HUES48 (cell line): ENCODE data around the gene TMUB2.
A peak's percentile ranks its signal among the peaks of the same experiment; 100 is the strongest.

Experiments
- H3K27ac ChIP-seq: one replicate; pipeline ENCODE4 v1.7.0; 2013; ENCODE audit warnings: low read depth, low read length, inconsistent platforms
- H3K27me3 ChIP-seq: 2 replicates; pipeline ENCODE4 v1.6.1; 2013; ENCODE audit warnings: mild to moderate bottlenecking, low read length; ENCODE audit not compliant: control insufficient read depth, insufficient read depth
- H3K36me3 ChIP-seq: 2 replicates; pipeline ENCODE4 v1.6.1; 2013; ENCODE audit warnings: low read length; ENCODE audit not compliant: control insufficient read depth, insufficient read depth
- H3K4me1 ChIP-seq: 2 replicates; pipeline ENCODE4 v1.6.1; 2013; ENCODE audit warnings: mild to moderate bottlenecking, low read length; ENCODE audit not compliant: control insufficient read depth, insufficient read depth
- H3K4me3 ChIP-seq: 2 replicates; pipeline ENCODE4 v1.5.1; 2013; ENCODE audit warnings: mild to moderate bottlenecking, low read depth, low read length
- H3K9ac ChIP-seq: 2 replicates; pipeline ENCODE4 v1.6.1; 2013; ENCODE audit warnings: mild to moderate bottlenecking, low read depth, low read length, moderate library complexity
- H3K9me3 ChIP-seq: 2 replicates; pipeline ENCODE4 v1.6.1; 2013; ENCODE audit warnings: low read length; ENCODE audit not compliant: control insufficient read depth, insufficient read depth

TMUB2 gene

GRCh38 chr17:44177640-44178039, 9.1 kb upstream of the TMUB2 start:
- no peak overlapping the region for H3K27ac ChIP-seq
- H3K9ac ChIP-seq: no peak overlapping the region
- no peaks in the 10 kb centered on the region for H3K4me1 ChIP-seq
- peaks cover 37% of the 10 kb centered on the region for H3K36me3 ChIP-seq
- H3K9me3 ChIP-seq: 0 out of 2 replicates have a peak, but pooled peaks cover 4% of the 10 kb centered on the region
- no peaks in the 10 kb centered on the region for H3K27me3 ChIP-seq
- H3K4me3 ChIP-seq: no peak overlapping the region

GRCh38 chr17:44178133-44178532, 8.6 kb upstream of the TMUB2 start:
- Histone ChIP-seq H3K27me3 (no peaks in the 10 kb centered on the region), H3K9me3 (0 out of 2 replicates have a peak, but pooled peaks cover 4% of the 10 kb centered on the region), H3K36me3 (peaks cover 42% of the 10 kb centered on the region), H3K4me3 (no peak overlapping the region), H3K27ac (no peak overlapping the region), H3K9ac (no peak overlapping the region), H3K4me1 (no peaks in the 10 kb centered on the region)

DNA sequence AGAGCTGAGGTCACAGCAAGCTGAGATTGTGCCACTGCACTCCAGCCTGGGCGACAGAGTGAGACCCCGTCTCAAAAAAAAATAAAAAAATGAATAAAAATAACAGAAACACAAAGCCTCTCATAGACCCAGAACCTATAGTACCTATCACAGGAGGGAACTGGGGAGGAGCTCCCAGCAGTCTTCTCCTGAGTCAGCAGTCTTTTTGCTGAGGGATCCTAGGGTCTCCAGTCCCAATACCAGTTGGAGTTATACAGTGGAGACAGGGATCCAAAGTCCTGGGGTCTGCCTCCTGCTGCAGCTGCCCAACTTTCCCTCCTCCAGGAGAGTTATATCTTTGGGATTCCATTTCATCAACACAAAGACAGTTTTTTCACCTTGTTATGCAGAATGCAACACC, 3.7 kb upstream of the TMUB2 start:
- no peaks in the 10 kb centered on the region for H3K4me1 ChIP-seq
- no peak overlapping the region for H3K27ac ChIP-seq
- H3K4me3 ChIP-seq: no peak overlapping the region
- no peaks in the 10 kb centered on the region for H3K27me3 ChIP-seq
- H3K36me3 ChIP-seq: peaks cover 45% of the 10 kb centered on the region
- 0 out of 2 replicates have a peak, but pooled peaks cover 4% of the 10 kb centered on the region for H3K9me3 ChIP-seq
- H3K9ac ChIP-seq: no peak overlapping the region

- 0 out of 2 replicates have a peak, but pooled peaks cover 4% of the 10 kb centered on the region for H3K9me3 ChIP-seq
- no peak overlapping the region for H3K9ac ChIP-seq
- no peaks in the 10 kb centered on the region for H3K4me1 ChIP-seq
- H3K27ac ChIP-seq: no peak overlapping the region
- peaks cover 40% of the 10 kb centered on the region for H3K36me3 ChIP-seq
- no peaks in the 10 kb centered on the region for H3K27me3 ChIP-seq
- no peak overlapping the region for H3K4me3 ChIP-seq
Measured at GRCh38 chr17:44184212-44184810, 2.5 kb upstream of the TMUB2 start.

- H3K4me1 ChIP-seq: peaks cover 14% of the 10 kb centered on the region
- H3K9me3 ChIP-seq: no peaks in the 10 kb centered on the region
- H3K9ac ChIP-seq: peak overlapping the region; percentile 86
- H3K4me3 ChIP-seq: peak overlapping the region; percentile 99
- peaks cover 40% of the 10 kb centered on the region for H3K36me3 ChIP-seq
- peak overlapping the region; percentile 91 for H3K27ac ChIP-seq
- H3K27me3 ChIP-seq: no peaks in the 10 kb centered on the region
Measured at GRCh38 chr17:44187131-44187899, 543 bp downstream of the TMUB2 start.

GRCh38 chr17:44188576-44189403, 2.0 kb downstream of the TMUB2 start:
- Histone ChIP-seq H3K36me3 (peaks cover 41% of the 10 kb centered on the region), H3K4me3 (no peak overlapping the region), H3K9ac (no peak overlapping the region), H3K4me1 (peaks cover 24% of the 10 kb centered on the region), H3K9me3 (no peaks in the 10 kb centered on the region), H3K27me3 (no peaks in the 10 kb centered on the region), H3K27ac (no peak overlapping the region)

DNA sequence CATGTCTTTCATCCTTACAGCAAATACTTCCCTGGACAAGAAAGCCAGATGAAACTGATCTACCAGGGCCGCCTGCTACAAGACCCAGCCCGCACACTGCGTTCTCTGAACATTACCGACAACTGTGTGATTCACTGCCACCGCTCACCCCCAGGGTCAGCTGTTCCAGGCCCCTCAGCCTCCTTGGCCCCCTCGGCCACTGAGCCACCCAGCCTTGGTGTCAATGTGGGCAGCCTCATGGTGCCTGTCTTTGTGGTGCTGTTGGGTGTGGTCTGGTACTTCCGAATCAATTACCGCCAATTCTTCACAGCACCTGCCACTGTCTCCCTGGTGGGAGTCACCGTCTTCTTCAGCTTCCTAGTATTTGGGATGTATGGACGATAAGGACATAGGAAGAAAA, 3.7 kb downstream of the TMUB2 start:
- H3K27ac ChIP-seq: no peak overlapping the region
- H3K27me3 ChIP-seq: no peaks in the 10 kb centered on the region
- peaks cover 45% of the 10 kb centered on the region for H3K36me3 ChIP-seq
- no peak overlapping the region for H3K4me3 ChIP-seq
- H3K9me3 ChIP-seq: no peaks in the 10 kb centered on the region
- no peak overlapping the region for H3K9ac ChIP-seq
- peaks cover 24% of the 10 kb centered on the region for H3K4me1 ChIP-seq

DNA sequence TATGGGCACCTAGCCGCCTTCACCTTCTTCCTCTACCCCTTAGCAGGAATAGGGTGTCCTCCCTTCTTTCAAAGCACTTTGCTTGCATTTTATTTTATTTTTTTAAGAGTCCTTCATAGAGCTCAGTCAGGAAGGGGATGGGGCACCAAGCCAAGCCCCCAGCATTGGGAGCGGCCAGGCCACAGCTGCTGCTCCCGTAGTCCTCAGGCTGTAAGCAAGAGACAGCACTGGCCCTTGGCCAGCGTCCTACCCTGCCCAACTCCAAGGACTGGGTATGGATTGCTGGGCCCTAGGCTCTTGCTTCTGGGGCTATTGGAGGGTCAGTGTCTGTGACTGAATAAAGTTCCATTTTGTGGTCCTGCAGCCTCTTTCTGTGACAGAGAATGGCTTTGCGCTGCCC, 4.6 kb downstream of the TMUB2 start:
- Histone ChIP-seq H3K9me3 (no peaks in the 10 kb centered on the region), H3K9ac (no peak overlapping the region), H3K27ac (peak overlapping the region; percentile 69), H3K27me3 (no peaks in the 10 kb centered on the region), H3K36me3 (peaks cover 52% of the 10 kb centered on the region), H3K4me3 (no peak overlapping the region), H3K4me1 (peaks cover 24% of the 10 kb centered on the region)

DNA sequence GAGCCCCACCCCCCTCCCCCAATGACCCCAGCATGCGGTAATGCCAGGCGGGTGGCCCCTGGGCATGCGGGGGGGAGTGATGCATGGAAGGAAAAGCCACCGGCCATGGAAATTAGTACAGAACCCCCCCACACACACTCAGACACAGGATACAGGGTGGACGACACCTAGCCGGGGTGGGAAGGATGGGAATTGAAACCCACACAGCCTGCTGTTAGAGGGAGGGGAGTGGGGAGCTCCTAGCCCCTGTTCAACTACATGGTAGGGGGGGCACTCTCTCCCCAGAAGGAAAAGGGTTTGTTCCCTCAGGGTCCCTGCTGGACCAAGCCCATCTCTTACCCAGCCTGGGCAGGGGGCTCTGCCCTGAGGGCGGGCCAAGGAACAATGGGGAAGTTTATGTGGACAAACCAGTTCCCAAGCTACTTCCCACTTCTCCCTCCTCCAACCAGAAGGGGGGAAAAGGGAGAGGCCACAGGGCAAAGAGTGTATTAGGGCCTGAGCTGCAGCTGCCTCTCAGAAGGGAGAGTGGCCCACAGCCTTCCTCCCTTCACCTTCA, 5.2 kb downstream of the TMUB2 start:
- Histone ChIP-seq H3K9me3 (no peaks in the 10 kb centered on the region), H3K4me1 (peaks cover 24% of the 10 kb centered on the region), H3K9ac (no peak overlapping the region), H3K4me3 (no peak overlapping the region), H3K27me3 (no peaks in the 10 kb centered on the region), H3K36me3 (peaks cover 57% of the 10 kb centered on the region), H3K27ac (peak overlapping the region; percentile 69)

GRCh38 chr17:44192750-44193149, 6.0 kb downstream of the TMUB2 start:
- Histone ChIP-seq H3K4me1 (peaks cover 24% of the 10 kb centered on the region), H3K27ac (peak overlapping the region; percentile 69), H3K9ac (no peak overlapping the region), H3K36me3 (peaks cover 64% of the 10 kb centered on the region), H3K27me3 (no peaks in the 10 kb centered on the region), H3K9me3 (no peaks in the 10 kb centered on the region), H3K4me3 (no peak overlapping the region)
